GM12878 (cell line): Measurements from ENCODE around the gene SOX5. TPM values are rescaled to one million over a fixed set of nuclear protein-coding genes. Genes with fewer than 3 reads are reported as not detected.
"Not testable (repeated sequence)": the region's sequence is repeated elsewhere in the genome, so short reads cannot be mapped to it uniquely, and the experiment has no call there.

Source experiments
- ATAC-seq: fragments of 200-7000 bp; cut with Tn5 transposase; 3 replicates; pipeline ENCODE4 v1.9.1; 2020; ENCODE audit warnings: mild to moderate bottlenecking, moderate library complexity
- BruUV-seq: library from RNA; stranded (reverse); fragments of 400-500 nt; replicated peaks from 2 replicates; lab custom pipeline; 2021; lab: Mats Ljungman, UMichigan
- CTCF ChIA-PET: fragments of 300-600 bp; sonication (Branson Sonifier 250); formaldehyde crosslinking; extraction: SDS; loops from one replicate; lab custom pipeline; 2021; ENCODE audit warnings: inconsistent platforms; lab: Yijun Ruan, JAX
- POLR2A ChIA-PET: fragments of 350-600 bp; formaldehyde crosslinking; extraction: SDS; loops from one replicate; lab custom pipeline; 2021; ENCODE audit warnings: inconsistent platforms; lab: Charles Lee
- RAD21 ChIA-PET: fragments of 300-600 bp; sonication (Branson Sonifier 250); formaldehyde crosslinking; loops from one replicate; lab custom pipeline; 2023; ENCODE audit warnings: antibody characterized with exemption; ENCODE audit not compliant: unreplicated experiment; lab: Charles Lee
- SMC1A ChIA-PET: fragments of 300-600 bp; sonication (Branson Sonifier 250); formaldehyde crosslinking; loops from one replicate; lab custom pipeline; 2023; ENCODE audit not compliant: unreplicated experiment, uncharacterized antibody; lab: Charles Lee
- DNase-seq: peaks from one replicate; pipeline ENCODE4 v3.0.0-alpha.2; 2011; ENCODE audit warnings: low read depth, low spot score
- FAIRE-seq: peaks from 3 replicates; lab custom pipeline; 2011; peaks lifted over from hg19 to GRCh38; lab: Jason Lieb, UNC
- H2AFZ ChIP-seq: 2 replicates; pipeline ENCODE4 v1.6.0; 2011; ENCODE audit warnings: low read depth, low read length, control low read depth; ENCODE audit not compliant: control insufficient read depth
- H3K27ac ChIP-seq: 2 replicates; pipeline ENCODE4 v1.5.1; 2011; ENCODE audit warnings: control low read depth; ENCODE audit not compliant: control insufficient read depth, insufficient read depth
- H3K27me3 ChIP-seq, 2 experiments: replicated peaks in 1 of 2; 2 replicates each; pipeline versions ENCODE4 v1.6.0 to v1.6.1; 2011; ENCODE audit warnings: low read length in 1 of 2; ENCODE audit not compliant: control insufficient read depth in 2 of 2, insufficient read depth in 2 of 2
- H3K36me3 ChIP-seq, 2 experiments: 2 replicates each; pipeline ENCODE4 v1.5.1; 2011; ENCODE audit warnings: low read length in 1 of 2; ENCODE audit not compliant: control insufficient read depth in 2 of 2, insufficient read depth in 2 of 2
- H3K4me1 ChIP-seq: 2 replicates; pipeline ENCODE4 v1.6.1; 2011; ENCODE audit warnings: mild to moderate bottlenecking, low read length, moderate library complexity, mixed read lengths; ENCODE audit not compliant: control insufficient read depth, insufficient read depth
- H3K4me2 ChIP-seq: 2 replicates; pipeline ENCODE4 v1.6.0; 2011; ENCODE audit warnings: control low read depth; ENCODE audit not compliant: control insufficient read depth, insufficient read depth
- H3K4me3 ChIP-seq: fragments of 200-600 bp; sonication (generic); 2 replicates; pipeline ENCODE4 v1.5.1; 2016
- H3K79me2 ChIP-seq: 2 replicates; pipeline ENCODE4 v1.6.0; 2011; ENCODE audit warnings: low read length; ENCODE audit not compliant: control insufficient read depth, insufficient read depth
- H3K9ac ChIP-seq: 2 replicates; pipeline ENCODE4 v1.8.0; 2011; ENCODE audit warnings: low read length, control low read depth, mixed read lengths; ENCODE audit not compliant: control insufficient read depth, insufficient read depth
- H3K9me3 ChIP-seq: replicated peaks from 3 replicates; pipeline ENCODE4 v1.5.1; 2011; ENCODE audit warnings: mild to moderate bottlenecking, low read length; ENCODE audit not compliant: control insufficient read depth, insufficient read depth
- H4K20me1 ChIP-seq: 2 replicates; pipeline ENCODE4 v1.6.0; 2011; ENCODE audit not compliant: control insufficient read depth, insufficient read depth
- CREM ChIP-seq: IDR thresholded peaks from 2 replicates; pipeline ENCODE4 v1.6.1; 2014; ENCODE audit warnings: antibody characterized with exemption, low read depth
- IKZF1 ChIP-seq: fragments of 450-650 bp; conservative IDR thresholded peaks from 2 replicates; pipeline ENCODE4 v1.6.1; 2017; ENCODE audit warnings: antibody characterized with exemption, mild to moderate bottlenecking
- SREBF2 ChIP-seq: IDR thresholded peaks from 2 replicates; pipeline ENCODE4 v1.6.1; 2012; ENCODE audit warnings: mild to moderate bottlenecking, low read length
- WGBS: methylation state at CpG from one replicate; pipeline ENCODE4 v1.1.6; 2016; ENCODE audit warnings: low lambda C conversion rate; ENCODE audit not compliant: insufficient replicate concordance, insufficient coverage; ENCODE audit errors: missing lambda C conversion rate; 5-methylcytosine and 5-hydroxymethylcytosine counted together
- in situ Hi-C: fragments of 300-500 bp; cut with MboI; formaldehyde crosslinking; loops from 9 replicates; pipeline ENCODE4 v1.14.3; 2018; ENCODE audit warnings: mixed read lengths
- intact Hi-C: fragments of 100-400 bp; cut with micrococcal nuclease; formaldehyde crosslinking; loops from one replicate; pipeline ENCODE4 v1.14.2; 2022; ENCODE audit not compliant: unreplicated experiment
- polyA plus RNA-seq, 11 experiments: library from polyadenylated mRNA; depleted of rRNA in 4 of 11; unstranded in 6 of 11; stranded (reverse) in 5 of 11; fragments of >200 nt; fragmentation: Nextera tagmentation in 4 of 11; fragmentation: Illumina TruSeq in 1 of 11; extraction: Ambion mirVana in 4 of 11; extraction: Trizol in 1 of 11; gene quantifications; 1 replicate in 1 of 11; 2 replicates in 10 of 11; pipeline versions ENCODE4 v1.2.1 to v1.2.3, GENCODE V29; 2011 to 2016; ENCODE audit warnings: inconsistent platforms in 2 of 11, missing spikeins in 2 of 11, low read depth in 1 of 11
- total RNA-seq, 4 experiments: library from RNA; depleted of rRNA in 3 of 4; stranded (reverse); fragments of >200 nt in 3 of 4; fragmentation: Illumina TruSeq in 1 of 4; extraction: Trizol in 1 of 4; gene quantifications; 2 replicates each; pipeline versions ENCODE4 v1.2.1 to v1.2.3, GENCODE V29; 2013 to 2021

Gene SOX5
- total and polyA plus RNA-seq, 10 of the 15 experiments (the other 5 are each of a cell fraction or from before 2014, with no cell fraction given): 0.08 to 1.0 (median 0.24) TPM

DNA sequence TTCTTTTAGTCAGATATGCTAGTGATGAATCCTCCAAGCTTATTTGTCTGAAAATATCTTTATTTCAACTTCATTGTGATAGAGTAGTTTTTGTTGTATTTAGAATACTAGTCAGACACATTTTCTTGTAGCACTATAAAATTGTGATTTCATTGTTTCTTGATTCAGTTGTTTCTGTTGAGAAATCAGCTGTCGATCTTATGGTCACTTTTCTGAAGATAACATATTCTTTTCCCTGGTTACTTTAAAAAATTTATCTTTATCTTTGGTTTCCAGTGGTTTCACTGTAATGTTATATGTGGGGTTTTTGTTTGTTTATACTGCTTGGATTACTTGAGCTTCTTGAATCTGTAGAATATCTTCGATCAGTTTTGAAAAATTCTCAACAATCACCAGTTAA is 426.1 kb downstream of the SOX5 start:
- no peak for FAIRE-seq

DNA sequence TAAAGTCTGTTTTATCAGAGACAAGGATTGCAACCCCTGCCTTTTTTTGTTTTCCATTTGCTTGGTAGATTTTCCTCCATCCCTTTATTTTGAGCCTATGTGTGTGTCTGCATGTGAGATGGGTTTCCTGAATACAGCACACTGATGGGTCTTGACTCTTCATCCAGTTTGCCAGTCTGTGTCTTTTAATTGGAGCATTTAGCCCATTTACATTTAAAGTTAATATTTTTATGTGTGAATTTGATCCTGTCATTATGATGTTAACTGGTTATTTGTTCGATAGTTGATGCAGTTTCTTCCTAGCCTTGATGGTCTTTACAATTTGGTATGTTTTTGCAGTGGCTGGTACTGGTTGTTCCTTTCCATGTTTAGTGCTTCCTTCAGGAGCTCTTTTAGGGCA is 430.0 kb downstream of the SOX5 start:
- H2AFZ ChIP-seq, H4K20me1 ChIP-seq, H3K4me3 ChIP-seq, RAD21 ChIA-PET, POLR2A ChIA-PET, ATAC-seq, H3K9ac ChIP-seq, H3K9me3 ChIP-seq, in situ Hi-C loops, BruUV-seq, H3K36me3 ChIP-seq, H3K4me2 ChIP-seq, H3K27me3 ChIP-seq, DNase-seq, H3K4me1 ChIP-seq, SMC1A ChIA-PET, H3K79me2 ChIP-seq, H3K27ac ChIP-seq, FAIRE-seq, CTCF ChIA-PET, intact Hi-C loops: not testable (repeated sequence)
- 0% methylated on average over 1 of the region's 1 CpG for WGBS

More for the DNA sequence above, 426.1 kb downstream of the SOX5 start:
- H4K20me1 ChIP-seq: no peaks in the 10 kb centered on the region
- ATAC-seq: no peak
- ChIA-PET CTCF (interaction anchor here (1.0 kb wide), 1 partner anchor 177 kb away, joined by 3 read pairs; no protein-coding TSS in a partner anchor), POLR2A (no interaction called here), RAD21 (interaction anchor here (0.8 kb wide), 1 partner anchor 13 kb away, joined by 4 read pairs; no protein-coding TSS in a partner anchor), SMC1A (interaction anchor here (0.6 kb wide), 1 partner anchor 173 kb away, joined by 3 read pairs; no protein-coding TSS in a partner anchor)
- H3K4me3 ChIP-seq: no peak overlapping the region
- no peaks in the 10 kb centered on the region for H3K4me1 ChIP-seq
- no peaks in the 10 kb centered on the region for H3K79me2 ChIP-seq
- TF ChIP-seq IKZF1: no peak
- no peak for TF ChIP-seq CREM
- no peak for TF ChIP-seq SREBF2
- no peak overlapping the region for H3K4me2 ChIP-seq
- no peak overlapping the region for H2AFZ ChIP-seq
- no peaks in the 10 kb centered on the region for H3K36me3 ChIP-seq
- in situ Hi-C loops (no loop called here), intact Hi-C loops (no loop called here)
- no peaks in the 10 kb centered on the region for H3K27me3 ChIP-seq
- H3K9me3 ChIP-seq: no peaks in the 10 kb centered on the region; the same call in 2 of the 3 replicates
- WGBS: 73% methylated on average over 2 of the region's 2 CpGs
- H3K27ac ChIP-seq: no peak overlapping the region
- BruUV-seq: no TSS peak
- no peak for DNase-seq
- no peak overlapping the region for H3K9ac ChIP-seq

DNA sequence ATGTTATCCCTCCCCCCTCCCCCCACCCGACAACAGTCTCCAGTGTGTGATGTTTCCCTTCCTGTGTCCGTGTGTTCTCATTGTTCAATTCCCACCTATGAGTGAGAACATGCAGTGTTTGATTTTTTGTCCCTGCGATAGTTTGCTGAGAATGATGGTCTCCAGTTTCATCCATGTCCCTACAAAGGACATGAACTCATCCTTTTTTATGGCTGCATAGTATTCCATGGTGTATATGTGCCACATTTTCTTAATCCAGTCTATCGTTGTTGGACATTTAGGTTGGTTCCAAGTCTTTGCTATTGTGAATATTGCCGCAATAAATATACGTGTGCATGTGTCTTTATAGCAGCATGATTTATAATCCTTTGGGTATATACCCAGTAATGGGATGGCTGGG is 433.7 kb downstream of the SOX5 start:
- FAIRE-seq, ATAC-seq, SMC1A ChIA-PET, intact Hi-C loops, H3K27ac ChIP-seq, H3K9ac ChIP-seq, H3K79me2 ChIP-seq, POLR2A ChIA-PET, H3K4me1 ChIP-seq, H4K20me1 ChIP-seq, RAD21 ChIA-PET, CTCF ChIA-PET, H3K4me2 ChIP-seq, in situ Hi-C loops, H3K36me3 ChIP-seq, H2AFZ ChIP-seq, BruUV-seq, H3K9me3 ChIP-seq, DNase-seq, H3K4me3 ChIP-seq, H3K27me3 ChIP-seq: not testable (repeated sequence)
- WGBS: 50% methylated on average over 6 of the region's 6 CpGs
